GM12878 (cell line): ENCODE results near the gene TBC1D1. TPM values are rescaled to one million over a fixed set of nuclear protein-coding genes. Genes with fewer than 3 reads are reported as not detected.

ENCODE experiments used
- MTA3 ChIP-seq: IDR thresholded peaks from 2 replicates; pipeline ENCODE4 v1.6.1; 2012; ENCODE audit warnings: low read length, inconsistent platforms, borderline replicate concordance
- NFYA ChIP-seq: IDR thresholded peaks from 2 replicates; pipeline ENCODE4 v1.6.1; 2011; ENCODE audit warnings: low read depth, mild to moderate bottlenecking, low read length, improper control_type of control experiment, borderline replicate concordance
- SMC3 ChIP-seq: IDR thresholded peaks from 2 replicates; pipeline ENCODE4 v1.6.1; 2011; ENCODE audit warnings: low read length, improper control_type of control experiment, borderline replicate concordance
- TARDBP ChIP-seq: IDR thresholded peaks from 2 replicates; pipeline ENCODE4 v1.6.1; 2016; ENCODE audit warnings: borderline replicate concordance
- polyA plus RNA-seq, 11 experiments: library from polyadenylated mRNA; depleted of rRNA in 4 of 11; unstranded in 6 of 11; stranded (reverse) in 5 of 11; fragments of >200 nt; fragmentation: Nextera tagmentation in 4 of 11; fragmentation: Illumina TruSeq in 1 of 11; extraction: Ambion mirVana in 4 of 11; extraction: Trizol in 1 of 11; gene quantifications; 1 replicate in 1 of 11; 2 replicates in 10 of 11; pipeline versions ENCODE4 v1.2.1 to v1.2.3, GENCODE V29; 2011 to 2016; ENCODE audit warnings: inconsistent platforms in 2 of 11, missing spikeins in 2 of 11, low read depth in 1 of 11
- total RNA-seq, 4 experiments: library from RNA; depleted of rRNA in 3 of 4; stranded (reverse); fragments of >200 nt in 3 of 4; fragmentation: Illumina TruSeq in 1 of 4; extraction: Trizol in 1 of 4; gene quantifications; 2 replicates each; pipeline versions ENCODE4 v1.2.1 to v1.2.3, GENCODE V29; 2013 to 2021
- TF ChIP-seq, protein P1 (sequence below): fragments of 450-650 bp; IDR thresholded peaks from 2 replicates; pipeline ENCODE4 v1.6.1; 2016; ENCODE audit warnings: mild to moderate bottlenecking
- TF ChIP-seq, protein P2 (sequence below), 3 experiments: IDR thresholded peaks in 2 of 3; conservative IDR thresholded peaks in 1 of 3; 2 replicates each; pipeline ENCODE4 v1.5.1; 2011; ENCODE audit warnings: low read depth in 3 of 3, low read length in 3 of 3, mild to moderate bottlenecking in 3 of 3, control low read depth in 2 of 3, moderate library complexity in 2 of 3, inconsistent platforms in 1 of 3, mixed read lengths in 1 of 3; ENCODE audit not compliant: control insufficient read depth in 2 of 3, insufficient read depth in 1 of 3; ENCODE audit errors: extremely low read depth in 1 of 3
- TF ChIP-seq, protein P3 (sequence below): fragments of 150-350 bp; IDR thresholded peaks from 2 replicates; pipeline ENCODE4 v1.6.1; 2016; ENCODE audit warnings: low read depth, low read length

Gene TBC1D1
- total and polyA plus RNA-seq, 10 of the 15 experiments (the other 5 are each of a cell fraction or from before 2014, with no cell fraction given), result 5.3 to 102 (median 57.8) TPM

DNA sequence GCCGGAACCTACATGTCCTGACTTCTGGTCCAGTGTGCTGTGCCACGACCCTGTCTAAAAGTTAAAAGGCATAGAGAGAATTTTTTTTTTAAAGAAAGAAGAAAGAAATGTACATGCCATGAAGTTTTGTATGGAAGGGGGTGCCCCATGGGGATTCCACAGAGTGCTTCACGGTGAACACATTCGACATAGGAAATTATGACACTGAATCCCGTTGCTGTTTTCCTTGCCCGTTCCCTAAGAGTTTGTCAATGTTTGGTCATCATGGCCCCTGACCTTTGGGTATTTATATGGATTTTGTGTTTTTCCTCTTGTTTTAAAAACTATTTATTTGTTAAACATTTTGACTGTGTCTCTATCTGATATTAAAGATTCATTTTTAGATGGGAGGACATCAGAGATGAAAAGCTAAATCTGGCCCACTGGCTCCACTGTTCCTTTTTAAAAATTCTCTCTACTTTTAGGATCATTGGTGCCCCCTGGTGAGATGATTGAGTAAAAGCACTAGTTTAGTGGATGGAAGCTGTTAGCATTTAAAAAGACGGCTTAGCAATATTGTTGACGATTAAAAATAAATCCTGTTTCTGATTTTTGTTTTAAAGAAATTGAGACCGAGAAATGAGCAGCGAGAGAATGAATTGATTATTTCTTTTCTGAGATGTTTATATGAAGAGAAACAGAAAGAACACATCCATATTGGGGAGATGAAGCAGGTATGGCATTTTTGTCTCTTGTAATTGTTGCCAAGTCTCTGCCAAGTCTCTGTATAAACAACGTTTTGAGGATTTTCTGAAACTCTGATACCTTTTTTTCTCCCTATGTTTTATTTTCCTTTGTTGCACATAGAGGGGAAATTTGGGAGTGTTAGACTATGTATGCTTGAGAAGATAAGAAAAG is 144.3 kb downstream of the TBC1D1 start (continued):
- TF ChIP-seq, protein P1, sequence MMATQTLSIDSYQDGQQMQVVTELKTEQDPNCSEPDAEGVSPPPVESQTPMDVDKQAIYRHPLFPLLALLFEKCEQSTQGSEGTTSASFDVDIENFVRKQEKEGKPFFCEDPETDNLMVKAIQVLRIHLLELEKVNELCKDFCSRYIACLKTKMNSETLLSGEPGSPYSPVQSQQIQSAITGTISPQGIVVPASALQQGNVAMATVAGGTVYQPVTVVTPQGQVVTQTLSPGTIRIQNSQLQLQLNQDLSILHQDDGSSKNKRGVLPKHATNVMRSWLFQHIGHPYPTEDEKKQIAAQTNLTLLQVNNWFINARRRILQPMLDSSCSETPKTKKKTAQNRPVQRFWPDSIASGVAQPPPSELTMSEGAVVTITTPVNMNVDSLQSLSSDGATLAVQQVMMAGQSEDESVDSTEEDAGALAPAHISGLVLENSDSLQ, result no peak
- TF ChIP-seq, protein P2, sequence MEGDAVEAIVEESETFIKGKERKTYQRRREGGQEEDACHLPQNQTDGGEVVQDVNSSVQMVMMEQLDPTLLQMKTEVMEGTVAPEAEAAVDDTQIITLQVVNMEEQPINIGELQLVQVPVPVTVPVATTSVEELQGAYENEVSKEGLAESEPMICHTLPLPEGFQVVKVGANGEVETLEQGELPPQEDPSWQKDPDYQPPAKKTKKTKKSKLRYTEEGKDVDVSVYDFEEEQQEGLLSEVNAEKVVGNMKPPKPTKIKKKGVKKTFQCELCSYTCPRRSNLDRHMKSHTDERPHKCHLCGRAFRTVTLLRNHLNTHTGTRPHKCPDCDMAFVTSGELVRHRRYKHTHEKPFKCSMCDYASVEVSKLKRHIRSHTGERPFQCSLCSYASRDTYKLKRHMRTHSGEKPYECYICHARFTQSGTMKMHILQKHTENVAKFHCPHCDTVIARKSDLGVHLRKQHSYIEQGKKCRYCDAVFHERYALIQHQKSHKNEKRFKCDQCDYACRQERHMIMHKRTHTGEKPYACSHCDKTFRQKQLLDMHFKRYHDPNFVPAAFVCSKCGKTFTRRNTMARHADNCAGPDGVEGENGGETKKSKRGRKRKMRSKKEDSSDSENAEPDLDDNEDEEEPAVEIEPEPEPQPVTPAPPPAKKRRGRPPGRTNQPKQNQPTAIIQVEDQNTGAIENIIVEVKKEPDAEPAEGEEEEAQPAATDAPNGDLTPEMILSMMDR (IDR thresholded peaks at IDR 0.05 in 2 of 3, conservative IDR thresholded peaks at IDR 0.05 in 1 of 3; ENCODE audit: control insufficient read depth in 2 of 3, extremely low read depth in 1 of 3, insufficient read depth in 1 of 3, low read depth in 3 of 3, low read length in 3 of 3), result peak; percentile 44 to 75 (median 64); a peak in 5 of 6 replicates
- no peak for TF ChIP-seq MTA3
- TF ChIP-seq SMC3, result peak; percentile 91
- no peak for TF ChIP-seq TARDBP
- TF ChIP-seq, protein P3, sequence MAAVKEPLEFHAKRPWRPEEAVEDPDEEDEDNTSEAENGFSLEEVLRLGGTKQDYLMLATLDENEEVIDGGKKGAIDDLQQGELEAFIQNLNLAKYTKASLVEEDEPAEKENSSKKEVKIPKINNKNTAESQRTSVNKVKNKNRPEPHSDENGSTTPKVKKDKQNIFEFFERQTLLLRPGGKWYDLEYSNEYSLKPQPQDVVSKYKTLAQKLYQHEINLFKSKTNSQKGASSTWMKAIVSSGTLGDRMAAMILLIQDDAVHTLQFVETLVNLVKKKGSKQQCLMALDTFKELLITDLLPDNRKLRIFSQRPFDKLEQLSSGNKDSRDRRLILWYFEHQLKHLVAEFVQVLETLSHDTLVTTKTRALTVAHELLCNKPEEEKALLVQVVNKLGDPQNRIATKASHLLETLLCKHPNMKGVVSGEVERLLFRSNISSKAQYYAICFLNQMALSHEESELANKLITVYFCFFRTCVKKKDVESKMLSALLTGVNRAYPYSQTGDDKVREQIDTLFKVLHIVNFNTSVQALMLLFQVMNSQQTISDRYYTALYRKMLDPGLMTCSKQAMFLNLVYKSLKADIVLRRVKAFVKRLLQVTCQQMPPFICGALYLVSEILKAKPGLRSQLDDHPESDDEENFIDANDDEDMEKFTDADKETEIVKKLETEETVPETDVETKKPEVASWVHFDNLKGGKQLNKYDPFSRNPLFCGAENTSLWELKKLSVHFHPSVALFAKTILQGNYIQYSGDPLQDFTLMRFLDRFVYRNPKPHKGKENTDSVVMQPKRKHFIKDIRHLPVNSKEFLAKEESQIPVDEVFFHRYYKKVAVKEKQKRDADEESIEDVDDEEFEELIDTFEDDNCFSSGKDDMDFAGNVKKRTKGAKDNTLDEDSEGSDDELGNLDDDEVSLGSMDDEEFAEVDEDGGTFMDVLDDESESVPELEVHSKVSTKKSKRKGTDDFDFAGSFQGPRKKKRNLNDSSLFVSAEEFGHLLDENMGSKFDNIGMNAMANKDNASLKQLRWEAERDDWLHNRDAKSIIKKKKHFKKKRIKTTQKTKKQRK, result no peak
- TF ChIP-seq NFYA, result no peak
- TF ChIP-seq, all 136 proteins: peak for 4
